RWPE1 (cell line): ENCODE results near the gene COTL1.

Experiments
- CTCF ChIA-PET: fragments of 350-600 bp; sonication (Branson Sonifier 250); formaldehyde crosslinking; extraction: SDS; loops from one replicate; lab custom pipeline; 2021; lab: Yijun Ruan, JAX
- POLR2A ChIA-PET: fragments of 400-600 bp; formaldehyde crosslinking; extraction: SDS; loops from one replicate; lab custom pipeline; 2020; ENCODE audit warnings: antibody characterized with exemption; ENCODE audit not compliant: low non-redundant PET; lab: Yijun Ruan, JAX
- DNase-seq: peaks from one replicate; pipeline ENCODE4 v3.0.0; 2012; ENCODE audit warnings: low spot score
- H3K27ac ChIP-seq: fragments of 450-650 bp; 2 replicates; pipeline ENCODE4 v1.5.1; 2017
- CTCF ChIP-seq: fragments of 450-650 bp; conservative IDR thresholded peaks from 2 replicates; pipeline ENCODE4 v1.5.1; 2017; ENCODE audit warnings: low read depth, mild to moderate bottlenecking

Gene COTL1

GRCh38 chr16:84617791-84618580, at the start of gene COTL1:
COTL1 (minus strand) TSS chr16:84618078; CDS start chr16:84617914, 164 bp downstream.
- TF ChIP-seq CTCF, result no peak
- H3K27ac ChIP-seq, result peak within 1 kb of the TSS; percentile 96
- ChIA-PET CTCF (interaction anchor here (1.4 to 1.9 kb wide), 2 partner anchors 108 to 112 kb away, joined by 5 to 7 read pairs; no protein-coding TSS in a partner anchor), POLR2A (no interaction called here)
- peak; percentile 95 for DNase-seq

- DNase-seq, result no peak
- TF ChIP-seq CTCF, result no peak
- ChIA-PET POLR2A (no interaction called here), CTCF (interaction anchor here (0.8 kb wide), 1 partner anchor 73 kb away, joined by 3 read pairs; no protein-coding TSS in a partner anchor)
- H3K27ac ChIP-seq, result no peak overlapping the region
These were observed 48.0 kb upstream of the COTL1 start for GRCh38 chr16:84665843-84666242.

GRCh38 chr16:84665359-84665758, 47.5 kb upstream of the COTL1 start:
- POLR2A ChIA-PET, result no interaction called here
- CTCF ChIA-PET, result interaction anchor here (0.8 kb wide), 1 partner anchor 73 kb away, joined by 3 read pairs; no protein-coding TSS in a partner anchor
- DNase-seq, result no peak
- H3K27ac ChIP-seq, result no peak overlapping the region
- TF ChIP-seq CTCF, result no peak

- POLR2A ChIA-PET, result no interaction called here
- TF ChIP-seq CTCF, result no peak
- DNase-seq, result no peak
- no peak overlapping the region for H3K27ac ChIP-seq
- CTCF ChIA-PET, result interaction anchor here (0.7 to 2.8 kb wide), 5 partner anchors 9 to 62 kb away, joined by 3 to 18 read pairs (median 3); no protein-coding TSS in a partner anchor
These were observed 45.7 kb upstream of the COTL1 start for GRCh38 chr16:84663433-84664101.

- no peak overlapping the region for H3K27ac ChIP-seq
- no peak for DNase-seq
- no peak for TF ChIP-seq CTCF
- CTCF ChIA-PET, result interaction anchor here (2.8 kb wide), 1 partner anchor 10 kb away, joined by 18 read pairs; no protein-coding TSS in a partner anchor
- POLR2A ChIA-PET, result no interaction called here
These were observed 44.6 kb upstream of the COTL1 start for GRCh38 chr16:84662471-84662870.

GRCh38 chr16:84661418-84662060, 43.7 kb upstream of the COTL1 start:
- no peak for DNase-seq
- CTCF ChIA-PET, result interaction anchor here (0.8 to 2.8 kb wide), 2 partner anchors 11 kb away, joined by 9 to 18 read pairs; no protein-coding TSS in a partner anchor
- no peak for TF ChIP-seq CTCF
- H3K27ac ChIP-seq, result no peak overlapping the region
- POLR2A ChIA-PET, result interaction anchor here (0.6 kb wide), 1 partner anchor 8 kb away, joined by 3 read pairs; no protein-coding TSS in a partner anchor
